Sigmoid colon (tissue), 4 donors: ENCODE data around the gene SNX21.

ENCODE experiments used
- EP300 ChIP-seq, 4 donors: sonication (generic); formaldehyde crosslinking; IDR thresholded peaks; one replicate each; pipeline ENCODE4 v1.6.1; 2017; ENCODE audit warnings: antibody characterized with exemption in 4 of 4
- POLR2A ChIP-seq, 2 donors: fragments of 450-650 bp; IDR thresholded peaks; one replicate each; pipeline ENCODE4 v1.6.1; 2016; ENCODE audit warnings: antibody characterized with exemption in 2 of 2, mild to moderate bottlenecking in 2 of 2, moderate library complexity in 2 of 2
- POLR2AphosphoS5 ChIP-seq, 4 donors: sonication (generic); formaldehyde crosslinking; IDR thresholded peaks; one replicate each; pipeline ENCODE4 v1.6.1; 2017; ENCODE audit warnings: antibody characterized with exemption in 4 of 4
- TF ChIP-seq, protein P1 (sequence below), 4 experiments: fragments of 450-650 bp in 3 of 4; fragments of 200-600 bp in 1 of 4; IDR thresholded peaks; one replicate each; pipeline ENCODE4 v1.5.1; 2016 to 2019; ENCODE audit warnings: antibody characterized with exemption in 4 of 4, mild to moderate bottlenecking in 3 of 4, moderate library complexity in 2 of 4

DNA sequence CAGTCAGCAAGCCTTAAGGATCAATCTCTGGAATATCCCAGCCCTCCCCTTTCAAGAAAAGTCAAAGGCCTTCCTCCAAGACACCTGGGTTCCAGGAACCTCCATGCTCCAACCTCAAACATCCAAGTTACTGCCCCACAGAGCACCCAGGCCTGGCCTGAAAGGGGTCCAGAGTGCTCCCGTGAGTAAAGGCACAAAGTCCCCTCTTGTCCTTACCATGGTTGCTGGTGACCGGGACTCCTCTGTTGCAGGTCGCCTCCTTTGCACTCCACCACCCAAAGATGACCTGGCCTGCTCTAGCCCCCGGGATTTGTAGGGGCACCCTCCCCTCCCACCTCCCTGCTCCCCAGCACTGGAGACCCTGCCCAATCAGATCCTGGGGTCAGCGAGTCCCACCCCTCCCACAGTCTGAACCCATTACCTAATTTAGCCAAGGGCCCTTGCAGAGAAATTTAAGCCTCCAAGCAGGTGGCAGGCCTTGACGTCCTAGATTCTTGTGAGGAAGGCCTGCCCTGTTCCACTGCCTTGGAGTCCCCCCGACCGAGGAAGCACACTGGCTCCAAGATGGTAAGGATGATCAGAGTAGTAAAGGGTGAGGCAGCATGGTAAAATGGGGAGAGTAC, 6.5 kb upstream of the SNX21 start, which contains the start of gene TNNC2:
- TF ChIP-seq, protein P1, sequence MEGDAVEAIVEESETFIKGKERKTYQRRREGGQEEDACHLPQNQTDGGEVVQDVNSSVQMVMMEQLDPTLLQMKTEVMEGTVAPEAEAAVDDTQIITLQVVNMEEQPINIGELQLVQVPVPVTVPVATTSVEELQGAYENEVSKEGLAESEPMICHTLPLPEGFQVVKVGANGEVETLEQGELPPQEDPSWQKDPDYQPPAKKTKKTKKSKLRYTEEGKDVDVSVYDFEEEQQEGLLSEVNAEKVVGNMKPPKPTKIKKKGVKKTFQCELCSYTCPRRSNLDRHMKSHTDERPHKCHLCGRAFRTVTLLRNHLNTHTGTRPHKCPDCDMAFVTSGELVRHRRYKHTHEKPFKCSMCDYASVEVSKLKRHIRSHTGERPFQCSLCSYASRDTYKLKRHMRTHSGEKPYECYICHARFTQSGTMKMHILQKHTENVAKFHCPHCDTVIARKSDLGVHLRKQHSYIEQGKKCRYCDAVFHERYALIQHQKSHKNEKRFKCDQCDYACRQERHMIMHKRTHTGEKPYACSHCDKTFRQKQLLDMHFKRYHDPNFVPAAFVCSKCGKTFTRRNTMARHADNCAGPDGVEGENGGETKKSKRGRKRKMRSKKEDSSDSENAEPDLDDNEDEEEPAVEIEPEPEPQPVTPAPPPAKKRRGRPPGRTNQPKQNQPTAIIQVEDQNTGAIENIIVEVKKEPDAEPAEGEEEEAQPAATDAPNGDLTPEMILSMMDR (IDR thresholded peaks at IDR 0.05), result no peak
- TF ChIP-seq POLR2A (IDR thresholded peaks at IDR 0.05) (no peak), POLR2AphosphoS5 (IDR thresholded peaks at IDR 0.05) (no peak), EP300 (IDR thresholded peaks at IDR 0.05) (no peak)
